Neural cell (in vitro differentiated cells): ENCODE measurements around the gene SHF.

Experiments used
- CTCF ChIP-seq: fragments of 450-650 bp; IDR thresholded peaks from 2 replicates; pipeline ENCODE4 v1.5.1; 2014; ENCODE audit warnings: antibody characterized with exemption, mild to moderate bottlenecking, moderate library complexity; ENCODE audit not compliant: poor library complexity, severe bottlenecking
- EP300 ChIP-seq: fragments of 450-650 bp; conservative IDR thresholded peaks from 2 replicates; pipeline ENCODE4 v1.6.1; 2014; ENCODE audit warnings: antibody characterized with exemption, mild to moderate bottlenecking, moderate library complexity; ENCODE audit not compliant: poor library complexity, severe bottlenecking
- EZH2 ChIP-seq: fragments of 200-600, 300-800 bp; shearing (Covaris generic), sonication (generic); IDR thresholded peaks from 2 replicates; pipeline ENCODE4 v1.6.1; 2014; ENCODE audit warnings: antibody characterized with exemption, low read length, borderline replicate concordance, mild to moderate bottlenecking; ENCODE audit not compliant: insufficient read depth, poor library complexity, severe bottlenecking
- RAD21 ChIP-seq: fragments of 450-650 bp; conservative IDR thresholded peaks from 2 replicates; pipeline ENCODE4 v1.6.1; 2014; ENCODE audit warnings: antibody characterized with exemption, mild to moderate bottlenecking, moderate library complexity
- REST ChIP-seq: IDR thresholded peaks from 2 replicates; pipeline ENCODE4 v1.6.1; 2012; ENCODE audit warnings: borderline replicate concordance

GRCh38 chr15:45187578-45187893, 230 bp downstream of the SHF start:
- TF ChIP-seq CTCF (no peak), EP300 (no peak), RAD21 (no peak), EZH2 (no peak), REST (no peak)
